ENCODE measurements around the gene XXYLT1. TPM values are rescaled to one million over a fixed set of nuclear protein-coding genes. Genes with fewer than 3 reads are reported as not detected.

The XXYLT1 gene
- total RNA-seq, 4 donors from 2014 or later, result 6.0 to 16.1 (median 9.6) TPM

DNA sequence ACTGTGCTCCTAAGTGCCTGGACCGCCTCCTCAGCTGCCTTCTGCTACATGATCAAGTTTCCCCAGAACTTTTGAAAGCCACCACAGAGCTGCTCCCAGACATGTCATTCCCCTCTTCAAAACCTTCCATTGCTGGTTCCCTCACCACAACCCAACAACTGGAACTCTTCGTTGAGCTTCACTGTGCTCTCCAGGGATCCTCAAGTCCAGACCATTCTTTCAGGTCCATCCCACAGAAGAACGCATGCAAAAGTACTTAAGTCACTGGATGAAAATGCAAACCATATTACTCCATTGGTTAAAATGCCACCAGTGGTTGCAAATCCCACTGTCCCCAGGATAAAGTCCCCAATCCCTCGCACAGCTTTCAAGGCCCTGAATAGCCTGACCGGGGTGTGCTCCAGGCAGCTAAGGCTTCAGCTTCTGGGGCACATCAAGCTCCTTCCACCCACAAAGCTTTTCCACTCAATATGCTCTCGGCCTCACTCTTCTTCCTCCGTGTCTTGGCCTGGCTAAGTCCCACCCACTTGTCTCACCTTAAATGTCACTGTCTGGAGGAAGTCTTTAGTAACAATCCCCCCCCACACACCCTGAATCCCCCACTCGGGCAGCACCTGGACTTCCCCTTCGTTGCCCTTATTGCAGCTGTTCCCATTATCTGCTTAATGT, 84.8 kb downstream of the XXYLT1 start:
- TF ChIP-seq, protein P1, sequence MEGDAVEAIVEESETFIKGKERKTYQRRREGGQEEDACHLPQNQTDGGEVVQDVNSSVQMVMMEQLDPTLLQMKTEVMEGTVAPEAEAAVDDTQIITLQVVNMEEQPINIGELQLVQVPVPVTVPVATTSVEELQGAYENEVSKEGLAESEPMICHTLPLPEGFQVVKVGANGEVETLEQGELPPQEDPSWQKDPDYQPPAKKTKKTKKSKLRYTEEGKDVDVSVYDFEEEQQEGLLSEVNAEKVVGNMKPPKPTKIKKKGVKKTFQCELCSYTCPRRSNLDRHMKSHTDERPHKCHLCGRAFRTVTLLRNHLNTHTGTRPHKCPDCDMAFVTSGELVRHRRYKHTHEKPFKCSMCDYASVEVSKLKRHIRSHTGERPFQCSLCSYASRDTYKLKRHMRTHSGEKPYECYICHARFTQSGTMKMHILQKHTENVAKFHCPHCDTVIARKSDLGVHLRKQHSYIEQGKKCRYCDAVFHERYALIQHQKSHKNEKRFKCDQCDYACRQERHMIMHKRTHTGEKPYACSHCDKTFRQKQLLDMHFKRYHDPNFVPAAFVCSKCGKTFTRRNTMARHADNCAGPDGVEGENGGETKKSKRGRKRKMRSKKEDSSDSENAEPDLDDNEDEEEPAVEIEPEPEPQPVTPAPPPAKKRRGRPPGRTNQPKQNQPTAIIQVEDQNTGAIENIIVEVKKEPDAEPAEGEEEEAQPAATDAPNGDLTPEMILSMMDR (IDR thresholded peaks at IDR 0.05), result no peak
- no peak for DNase-seq (ENCODE audit: low spot score)
- ATAC-seq (ENCODE audit: low FRiP score), result no peak

DNA sequence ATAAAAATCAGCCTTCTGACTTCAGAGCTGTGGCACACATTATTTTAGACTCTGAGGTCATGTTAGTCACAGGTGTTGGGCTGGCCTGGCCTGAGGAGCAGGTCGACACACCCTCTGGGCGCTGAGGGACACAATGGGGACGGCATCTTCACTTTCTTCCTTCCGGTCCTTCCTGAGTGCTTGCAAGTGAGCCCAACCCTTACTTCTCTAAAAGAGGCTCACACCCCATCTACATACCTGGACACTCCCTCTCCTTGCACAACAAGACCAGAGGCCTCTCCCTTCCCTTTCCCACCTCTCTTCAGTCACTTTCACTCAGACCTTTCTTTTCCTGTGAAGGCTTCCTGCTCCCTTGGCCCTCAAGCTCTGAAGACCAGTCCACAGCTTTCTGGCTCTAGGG, 85.4 kb downstream of the XXYLT1 start:
- TF ChIP-seq, protein P1 (IDR thresholded peaks at IDR 0.05), result no peak
- ATAC-seq (ENCODE audit: low FRiP score) (no peak), DNase-seq (ENCODE audit: low spot score) (no peak)

DNA sequence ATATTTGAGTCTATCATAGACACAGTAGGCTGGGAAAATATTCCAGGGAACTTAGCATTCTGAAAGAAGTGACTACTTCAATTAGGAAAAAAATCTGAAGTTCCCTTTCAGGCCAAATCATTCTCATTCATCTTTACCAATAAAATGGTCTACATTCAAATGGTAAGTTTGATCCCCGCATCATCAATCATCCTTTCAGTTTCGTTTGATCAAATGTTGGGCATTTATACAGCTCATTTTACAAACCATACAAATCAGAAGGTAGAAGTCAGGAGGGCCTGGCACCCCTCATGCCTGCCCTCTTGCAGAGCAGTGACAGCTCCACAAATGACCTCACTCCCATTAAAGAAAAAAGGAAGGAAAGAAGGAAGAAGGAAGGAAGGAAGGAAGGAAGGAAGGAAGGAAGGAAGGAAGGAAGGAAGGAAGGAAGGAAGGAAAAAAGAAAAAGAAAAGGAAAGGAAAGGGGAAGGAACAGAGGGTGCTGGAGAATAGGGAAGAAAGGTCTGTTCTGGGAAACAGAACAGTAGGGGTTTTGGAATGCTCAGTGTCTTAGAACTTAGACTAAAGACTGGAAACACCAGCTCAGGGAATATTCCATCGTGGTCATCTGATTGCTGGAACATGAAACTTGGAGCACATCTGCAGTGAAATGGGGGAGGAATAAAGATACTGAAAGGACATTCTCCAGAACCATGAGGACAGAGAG, 86.1 kb downstream of the XXYLT1 start:
- DNase-seq (ENCODE audit: low spot score) (no peak), ATAC-seq (ENCODE audit: low FRiP score) (no peak)
- TF ChIP-seq, protein P1 (IDR thresholded peaks at IDR 0.05), result no peak

DNA sequence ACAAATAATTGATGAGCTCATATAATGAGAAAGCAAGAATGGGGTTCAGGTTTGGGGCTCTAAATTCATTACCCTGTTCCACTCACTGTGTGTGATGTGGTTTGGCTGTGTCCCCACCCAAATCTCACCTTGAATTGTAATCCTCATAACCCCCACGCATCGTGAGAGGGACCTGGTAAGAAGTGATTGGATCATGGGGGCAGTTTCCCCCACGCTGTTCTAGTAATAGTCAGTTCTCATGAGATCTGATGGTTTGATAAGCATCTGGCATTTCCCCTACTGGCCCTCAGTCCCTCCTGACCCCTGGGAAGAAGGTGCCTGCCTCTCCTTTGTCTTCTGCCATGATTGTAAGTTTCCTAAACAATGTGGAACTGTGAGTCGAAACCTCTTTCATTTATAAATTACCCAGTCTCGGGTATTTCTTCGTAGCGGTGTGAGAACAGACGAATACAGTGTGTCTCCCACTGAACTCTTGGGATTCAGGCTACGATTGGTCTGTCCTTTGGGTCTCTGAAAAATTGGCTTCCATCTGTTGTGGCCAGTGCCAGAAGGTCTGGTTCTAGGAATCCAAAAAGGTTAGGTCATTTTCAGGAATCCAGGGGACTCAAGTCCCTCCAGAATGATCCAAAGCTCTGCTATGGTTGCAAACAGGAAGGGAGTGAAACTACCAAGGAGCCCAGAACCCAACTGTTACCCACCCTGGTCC, 87.7 kb downstream of the XXYLT1 start:
- DNase-seq (ENCODE audit: low spot score) (no peak), ATAC-seq (ENCODE audit: low FRiP score) (no peak)
- TF ChIP-seq, protein P1 (IDR thresholded peaks at IDR 0.05), result no peak

DNA sequence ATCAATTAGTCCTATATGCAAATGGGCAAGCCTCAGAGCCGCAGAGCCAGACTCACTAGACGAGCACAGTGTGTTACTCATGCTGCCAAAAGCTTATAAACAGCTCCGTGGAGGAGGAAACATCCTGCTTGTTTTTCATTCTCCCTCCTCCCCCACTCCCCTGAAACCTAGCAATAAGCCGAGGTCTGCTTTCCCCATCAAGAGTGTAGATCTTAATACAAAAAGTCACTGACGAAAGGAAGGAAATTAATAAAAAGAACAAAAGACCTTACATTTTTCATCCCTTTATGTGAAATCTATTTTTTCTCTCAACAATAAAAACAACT, 88.5 kb downstream of the XXYLT1 start:
- TF ChIP-seq, protein P1 (IDR thresholded peaks at IDR 0.05), result no peak
- ATAC-seq (ENCODE audit: low FRiP score) (peak; percentile 61), DNase-seq (ENCODE audit: low spot score) (no peak)

DNA sequence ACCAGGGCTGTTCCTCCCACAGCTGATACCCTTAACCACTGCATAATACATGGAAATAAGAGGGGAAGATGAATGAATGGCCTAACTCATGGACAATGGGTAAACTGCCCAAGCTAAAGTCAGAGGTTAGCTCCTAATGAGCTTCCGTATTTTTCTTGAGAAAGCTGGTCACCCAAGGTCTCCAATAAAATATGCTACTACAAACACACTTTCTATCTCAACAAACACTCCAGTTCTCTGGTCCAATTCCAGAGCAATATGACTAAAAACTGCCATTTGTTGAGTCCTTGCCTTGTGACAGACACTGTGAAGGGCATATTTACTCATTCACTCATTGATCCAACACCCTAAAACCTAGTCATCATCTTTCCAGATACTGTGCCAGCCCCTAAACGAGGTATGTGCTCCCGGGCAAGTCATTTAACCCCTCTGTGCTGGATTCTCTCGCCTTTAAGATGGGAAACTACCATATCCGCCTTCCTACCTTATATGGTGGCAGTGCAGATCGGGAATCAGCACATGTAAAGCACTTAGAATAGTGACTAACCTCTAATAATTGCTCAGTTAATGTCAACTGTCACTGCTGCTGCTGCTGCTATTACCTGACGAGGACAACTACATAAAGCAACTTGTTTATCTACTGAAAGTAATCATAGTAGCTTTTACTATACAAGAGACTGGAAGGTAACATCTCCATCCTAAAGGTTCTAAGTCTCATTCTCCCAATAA, 89.1 kb downstream of the XXYLT1 start:
- DNase-seq (ENCODE audit: low spot score), result no peak
- ATAC-seq (ENCODE audit: low FRiP score), result no peak
- TF ChIP-seq, protein P1 (IDR thresholded peaks at IDR 0.05), result no peak
